WTC11 (cell line): Measurements from ENCODE around the gene TLE4.

ENCODE experiments used
- CTCF ChIP-seq: fragments of 200-600 bp; IDR thresholded peaks from 2 replicates; pipeline ENCODE4 v1.8.0; 2022; ENCODE audit warnings: antibody characterized with exemption
- FOXJ3 ChIP-seq: sonication (generic); formaldehyde crosslinking; IDR thresholded peaks from 2 replicates; pipeline ENCODE4 v1.9.0; 2021; ENCODE audit warnings: missing genetic modification reagents, mild to moderate bottlenecking, borderline replicate concordance

- TF ChIP-seq CTCF (no peak), FOXJ3 (no peak)
Observed at GRCh38 chr9:79671558-79671957, 99.8 kb downstream of the TLE4 start.
